ENCODE data around the gene RAN. TPM values are rescaled to one million over a fixed set of nuclear protein-coding genes. Genes with fewer than 3 reads are reported as not detected.

The RAN gene
- total and polyA plus RNA-seq, 2 experiments from 2014 or later: 260 to 785 TPM

DNA sequence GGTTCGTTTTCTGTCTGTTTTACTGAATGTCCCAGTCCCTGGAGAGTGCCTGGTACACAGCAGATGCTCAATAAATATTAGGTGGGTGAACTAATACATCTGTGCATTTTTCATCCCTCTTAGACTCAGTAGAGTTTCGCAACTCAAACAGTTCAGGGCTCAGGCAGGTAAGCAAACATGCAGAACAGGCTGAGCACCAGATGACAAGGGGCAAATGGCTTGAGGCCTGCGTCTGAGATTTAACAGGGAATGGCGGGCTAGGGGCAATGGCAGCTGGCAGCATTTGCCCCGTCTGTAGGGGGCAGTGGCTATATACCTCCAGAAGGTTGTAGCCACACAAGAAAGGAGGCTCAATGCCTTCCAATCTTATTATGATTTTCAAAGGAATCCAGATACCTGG lies 8.6 kb upstream of the RAN start:
- H3K27me3 ChIP-seq: no peaks in the 10 kb centered on the region
- TF ChIP-seq CTCF (IDR thresholded peaks at IDR 0.05; ENCODE audit: low read depth, low read length): no peak
- no peak overlapping the region for H3K4me3 ChIP-seq
- H3K9me3 ChIP-seq (ENCODE audit: low read depth): no peaks in the 10 kb centered on the region
- H3K4me1 ChIP-seq (ENCODE audit: low read depth): no peaks in the 10 kb centered on the region
- H3K36me3 ChIP-seq: no peaks in the 10 kb centered on the region
- H3K27ac ChIP-seq: no peak overlapping the region
- no peak for DNase-seq (ENCODE audit: low read depth in 1 of 2, low spot score in 1 of 2)

DNA sequence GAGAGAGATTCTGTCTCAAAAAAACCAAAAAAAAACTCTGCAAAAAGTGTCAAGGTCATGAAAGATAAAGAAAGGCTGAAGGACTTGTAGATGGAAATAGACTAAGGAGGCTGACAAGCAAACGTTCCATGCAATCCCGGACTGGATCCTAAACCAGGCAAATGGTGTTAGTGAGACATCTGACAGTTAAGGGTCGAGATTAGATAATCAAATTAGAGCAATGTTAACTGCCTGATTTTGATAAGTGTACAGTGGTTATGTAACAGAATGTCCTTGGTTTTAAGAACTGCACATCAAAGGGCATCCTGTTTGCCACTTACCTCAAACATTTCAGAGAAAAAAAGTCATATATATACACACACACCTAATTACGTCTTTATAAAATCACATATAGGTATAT lies 3.5 kb upstream of the RAN start:
- Histone ChIP-seq H3K36me3 (peaks cover 4% of the 10 kb centered on the region), H3K9me3 (ENCODE audit: low read depth) (no peaks in the 10 kb centered on the region), H3K27me3 (no peaks in the 10 kb centered on the region), H3K4me1 (ENCODE audit: low read depth) (peaks cover 4% of the 10 kb centered on the region), H3K27ac (no peak overlapping the region), H3K4me3 (no peak overlapping the region)
- no peak for DNase-seq (ENCODE audit: low read depth in 1 of 2, low spot score in 1 of 2)
- TF ChIP-seq CTCF (IDR thresholded peaks at IDR 0.05; ENCODE audit: low read depth, low read length): no peak

DNA sequence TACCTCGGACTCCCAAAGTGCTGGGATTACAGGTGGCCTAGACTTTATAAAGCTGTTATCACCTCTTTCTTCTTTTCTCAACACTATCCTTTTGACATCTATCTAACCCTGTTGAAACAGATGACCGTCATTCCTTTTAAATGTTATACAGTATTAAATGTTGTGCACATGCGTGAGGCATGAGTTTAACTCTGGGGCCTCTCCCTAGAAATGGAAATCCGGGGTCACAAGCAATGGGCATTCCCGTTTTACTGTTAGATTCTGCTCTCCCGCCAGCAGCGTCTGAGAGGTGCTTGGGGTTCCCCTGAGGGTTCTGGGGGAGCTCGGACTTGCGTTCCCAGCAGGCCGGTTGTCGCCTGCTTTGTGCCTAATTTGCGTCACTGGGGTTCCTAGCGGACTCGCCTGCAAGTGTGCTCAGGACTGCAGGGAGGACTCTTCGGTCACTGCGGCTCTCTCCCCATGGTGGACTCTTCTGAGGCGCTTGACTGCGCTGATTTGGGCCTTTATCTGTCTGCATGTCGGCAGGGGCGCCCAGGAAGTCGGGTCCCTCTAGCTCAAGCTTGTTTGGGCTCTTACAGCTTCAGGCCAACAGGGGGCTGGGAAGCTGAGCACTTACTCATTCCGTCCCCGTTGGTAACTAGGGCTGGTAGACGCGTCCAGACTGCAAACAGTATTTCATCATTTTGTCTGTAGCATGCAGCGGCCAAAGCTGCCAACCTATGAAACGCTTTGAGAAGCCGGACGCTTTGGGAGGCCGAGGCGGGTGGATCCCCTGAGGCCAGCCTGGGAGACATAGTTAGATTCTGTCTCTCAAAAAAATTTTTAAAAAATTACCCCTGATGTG lies 1.2 kb upstream of the RAN start:
- H3K9me3 ChIP-seq (ENCODE audit: low read depth): no peaks in the 10 kb centered on the region
- H3K36me3 ChIP-seq: peaks cover 25% of the 10 kb centered on the region
- H3K27ac ChIP-seq: no peak overlapping the region
- TF ChIP-seq CTCF (IDR thresholded peaks at IDR 0.05; ENCODE audit: low read depth, low read length): peak; percentile 80
- DNase-seq (ENCODE audit: low read depth in 1 of 2, low spot score in 1 of 2): peak; percentile 38 to 99
- H3K27me3 ChIP-seq: no peaks in the 10 kb centered on the region
- H3K4me3 ChIP-seq: no peak overlapping the region
- peaks cover 5% of the 10 kb centered on the region for H3K4me1 ChIP-seq (ENCODE audit: low read depth)

GRCh38 chr12:130872179-130873096 lies 572 bp downstream of the RAN start:
- Histone ChIP-seq H3K4me1 (ENCODE audit: low read depth) (peaks cover 5% of the 10 kb centered on the region), H3K27me3 (no peaks in the 10 kb centered on the region), H3K4me3 (peak overlapping the region; percentile 97), H3K27ac (peak overlapping the region; percentile 95), H3K9me3 (ENCODE audit: low read depth) (no peaks in the 10 kb centered on the region), H3K36me3 (peaks cover 35% of the 10 kb centered on the region)
- TF ChIP-seq CTCF (IDR thresholded peaks at IDR 0.05; ENCODE audit: low read depth, low read length): no peak
- DNase-seq (ENCODE audit: low read depth in 1 of 2, low spot score in 1 of 2): peak; percentile 33 to 74

GRCh38 chr12:130873106-130873795 lies 1.4 kb downstream of the RAN start:
- DNase-seq (ENCODE audit: low read depth in 1 of 2, low spot score in 1 of 2): no peak
- Histone ChIP-seq H3K4me3 (peak overlapping the region; percentile 97), H3K27ac (no peak overlapping the region), H3K27me3 (no peaks in the 10 kb centered on the region), H3K4me1 (ENCODE audit: low read depth) (peaks cover 5% of the 10 kb centered on the region), H3K36me3 (peaks cover 35% of the 10 kb centered on the region), H3K9me3 (ENCODE audit: low read depth) (no peaks in the 10 kb centered on the region)
- no peak for TF ChIP-seq CTCF (IDR thresholded peaks at IDR 0.05; ENCODE audit: low read depth, low read length)

Data from cardiac muscle cell (in vitro differentiated cells and primary cell).